GM19023 (cell line): ENCODE data around the gene ATAD2B.
"Not testable (repeated sequence)": the region's sequence is repeated elsewhere in the genome, so short reads cannot be mapped to it uniquely, and the experiment has no call there.

ENCODE experiments used
- ATAC-seq: cut with Tn5 transposase; IDR thresholded peaks from one replicate; pipeline ENCODE4 v1.9.1; 2021; ENCODE audit warnings: mild to moderate bottlenecking, moderate library complexity; ENCODE audit not compliant: unreplicated experiment

Gene ATAD2B

GRCh38 chr2:23794234-23794633 is 132.7 kb downstream of the ATAD2B start:
- ATAC-seq = no peak

DNA sequence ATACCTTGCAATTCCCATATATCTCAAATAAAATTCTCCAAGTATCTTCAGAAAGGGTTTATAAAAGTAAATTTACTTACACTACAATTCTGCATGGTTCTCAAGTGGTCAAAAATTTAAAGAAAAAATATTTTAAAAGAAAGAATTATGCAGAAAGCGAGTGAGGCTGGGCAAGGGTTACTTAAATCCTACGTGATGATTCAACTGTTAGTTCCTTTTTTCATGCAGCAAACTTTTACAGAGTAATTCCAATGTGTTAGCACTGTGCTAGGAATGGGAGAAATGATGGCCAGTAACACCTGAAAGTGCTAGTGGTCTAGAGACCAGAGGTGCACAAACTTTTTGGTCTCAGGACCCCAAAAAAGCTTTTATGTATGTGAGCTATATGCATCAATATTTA is 133.4 kb downstream of the ATAD2B start:
- ATAC-seq = no peak

GRCh38 chr2:23791030-23791429 is 135.9 kb downstream of the ATAD2B start:
- no peak for ATAC-seq

- no peak for ATAC-seq
Measured at GRCh38 chr2:23789012-23789411, 137.9 kb downstream of the ATAD2B start.

DNA sequence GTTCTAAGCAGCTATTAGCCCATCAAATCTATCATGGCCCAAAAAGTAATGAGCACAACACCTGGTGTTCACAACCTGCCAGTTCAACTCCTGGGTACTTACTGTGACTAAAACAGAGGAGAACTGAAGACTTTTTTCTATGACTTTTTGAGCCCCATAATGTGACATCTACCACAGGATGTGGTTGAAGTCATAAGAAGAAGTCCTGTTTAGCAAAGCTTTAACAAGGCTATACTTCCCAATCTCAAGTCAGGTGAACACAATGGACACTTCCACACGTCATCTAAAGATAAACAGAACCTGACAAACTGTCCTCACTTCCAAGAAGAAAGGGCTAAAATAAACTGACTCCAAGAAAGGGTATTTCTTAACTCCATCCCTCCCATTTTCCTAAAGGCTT is 138.8 kb downstream of the ATAD2B start:
- peak; percentile 63 for ATAC-seq

GRCh38 chr2:23784971-23785370 is 142.0 kb downstream of the ATAD2B start:
- no peak for ATAC-seq

DNA sequence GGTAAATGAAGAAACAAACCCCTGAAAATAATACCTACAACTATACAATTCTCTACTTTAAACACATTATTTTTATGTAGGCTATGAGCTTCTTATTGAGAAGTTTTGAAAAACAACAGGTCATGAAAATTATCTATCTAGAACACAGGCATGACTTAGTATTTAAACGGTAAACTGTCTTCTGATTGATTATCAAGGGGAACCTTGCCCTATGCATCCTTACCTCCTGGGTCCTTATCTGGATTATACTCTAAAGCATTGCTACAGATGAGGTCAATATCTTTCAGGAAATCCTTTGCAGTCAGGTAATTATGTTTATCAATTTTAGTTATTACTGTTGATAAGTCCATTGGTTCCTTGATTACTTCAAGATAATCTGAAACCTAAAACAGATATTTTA is 144.3 kb downstream of the ATAD2B start:
- ATAC-seq = no peak

DNA sequence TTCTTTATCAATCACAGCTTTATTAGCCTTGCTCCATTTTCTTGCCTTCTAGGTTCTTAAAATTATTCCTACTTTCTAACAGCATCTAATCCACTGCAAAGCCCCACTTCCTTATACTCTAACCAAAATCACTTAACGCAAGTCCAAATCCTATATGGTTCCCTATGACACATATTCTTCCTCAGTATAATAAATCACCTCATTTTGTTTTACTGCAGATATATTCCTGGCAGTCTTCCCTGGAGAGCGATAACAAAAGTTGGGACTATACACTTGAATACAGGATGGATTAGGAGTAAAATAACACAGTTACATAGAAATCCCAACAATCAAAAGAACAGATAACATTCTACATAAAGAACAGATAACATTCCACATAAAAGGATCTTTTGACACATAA is 144.8 kb downstream of the ATAD2B start:
- no peak for ATAC-seq

DNA sequence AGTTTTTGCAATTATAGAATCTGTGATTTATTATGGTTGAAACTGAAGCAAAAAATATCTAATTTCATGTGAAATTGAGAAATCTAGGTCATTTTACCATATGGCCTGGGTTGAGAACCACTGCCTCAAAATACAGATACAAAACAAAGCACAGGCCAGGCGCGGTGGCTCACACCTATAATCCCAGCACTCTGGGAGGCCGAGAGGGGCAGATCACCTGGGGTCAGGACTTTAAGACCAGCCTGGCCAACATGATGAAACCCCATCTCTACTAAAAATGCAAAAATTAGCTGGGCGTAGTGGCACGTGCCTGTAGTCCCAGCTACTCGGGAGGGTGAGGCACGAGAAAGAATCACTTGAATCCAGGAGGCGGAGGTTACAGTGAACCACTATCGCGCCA is 146.5 kb downstream of the ATAD2B start:
- not testable (repeated sequence) for ATAC-seq

DNA sequence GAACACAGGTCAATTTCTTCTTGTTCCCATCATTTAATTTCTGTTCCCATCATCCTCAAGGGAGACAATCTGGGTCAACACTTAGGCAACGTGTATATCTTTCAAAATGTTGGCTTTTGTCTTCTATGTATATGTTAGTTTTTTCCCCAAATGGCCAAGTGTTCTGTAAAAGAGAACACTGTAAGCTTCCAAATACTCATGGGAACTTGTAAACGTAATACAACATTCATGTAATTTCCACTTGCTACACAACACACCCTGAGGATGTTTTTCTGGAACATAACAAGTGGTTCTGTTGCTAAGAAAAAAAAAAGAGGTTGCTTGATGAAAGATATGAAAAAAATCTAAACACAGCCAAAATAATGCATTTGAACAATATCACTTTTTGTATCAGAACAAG is 149.1 kb downstream of the ATAD2B start:
- ATAC-seq = no peak

- ATAC-seq = no peak
Measured at GRCh38 chr2:23776021-23776420, 150.9 kb downstream of the ATAD2B start.

GRCh38 chr2:23772684-23773083 is 154.2 kb downstream of the ATAD2B start:
- no peak for ATAC-seq

- no peak for ATAC-seq
Measured at GRCh38 chr2:23772056-23772455, 154.9 kb downstream of the ATAD2B start.

DNA sequence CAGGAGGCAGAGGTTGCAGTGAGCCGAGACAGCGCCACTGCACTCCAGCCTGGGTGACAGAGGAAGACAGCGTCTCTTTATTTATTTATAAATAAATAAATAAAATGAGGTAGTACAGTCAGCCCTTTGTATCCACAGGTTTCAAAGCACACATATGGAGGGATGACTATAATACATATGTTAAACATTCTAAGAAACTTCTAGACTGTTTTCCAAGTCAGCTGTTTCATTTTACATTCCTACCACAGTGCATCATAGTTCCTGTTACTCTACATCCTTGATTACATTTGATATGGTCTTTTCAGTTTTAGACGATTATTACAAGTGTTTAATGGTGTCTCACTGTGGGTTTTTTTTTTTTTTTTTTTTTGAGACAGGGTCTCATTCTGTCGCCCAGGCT is 157.6 kb downstream of the ATAD2B start:
- no peak for ATAC-seq

DNA sequence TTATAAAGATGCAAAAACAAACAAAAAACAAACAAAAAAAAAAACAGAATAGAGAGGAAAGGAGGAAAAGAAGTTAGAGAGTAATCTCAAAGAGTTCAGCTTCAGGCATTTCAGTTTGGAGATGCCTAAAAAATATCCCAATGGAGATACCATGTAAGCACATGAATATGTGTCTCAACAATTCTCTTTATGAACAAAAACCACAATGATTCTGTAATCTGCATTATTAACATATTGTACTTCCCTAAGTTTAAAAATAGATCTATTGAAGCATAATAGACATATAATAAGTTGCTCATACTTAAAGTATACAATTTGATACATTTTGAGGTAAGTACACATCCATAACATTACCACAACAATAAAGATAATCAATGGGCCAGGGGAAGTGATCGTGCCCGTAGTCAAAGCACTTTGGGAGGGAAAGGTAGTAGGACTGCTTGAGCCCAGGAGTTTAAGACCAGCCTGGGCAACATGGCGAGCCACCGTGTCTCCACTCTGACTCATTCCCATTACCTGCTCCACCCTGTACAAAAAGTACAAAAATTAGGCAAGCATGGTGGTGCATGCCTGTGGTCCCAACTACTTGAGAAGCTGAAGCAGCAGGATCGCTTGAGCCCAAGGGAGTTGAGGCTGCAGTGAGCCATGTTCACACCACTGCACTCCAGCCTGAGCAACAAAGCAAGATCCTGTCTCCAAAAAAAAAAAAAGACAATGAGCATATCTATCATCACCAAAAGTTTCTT is 158.9 kb downstream of the ATAD2B start:
- no peak for ATAC-seq

DNA sequence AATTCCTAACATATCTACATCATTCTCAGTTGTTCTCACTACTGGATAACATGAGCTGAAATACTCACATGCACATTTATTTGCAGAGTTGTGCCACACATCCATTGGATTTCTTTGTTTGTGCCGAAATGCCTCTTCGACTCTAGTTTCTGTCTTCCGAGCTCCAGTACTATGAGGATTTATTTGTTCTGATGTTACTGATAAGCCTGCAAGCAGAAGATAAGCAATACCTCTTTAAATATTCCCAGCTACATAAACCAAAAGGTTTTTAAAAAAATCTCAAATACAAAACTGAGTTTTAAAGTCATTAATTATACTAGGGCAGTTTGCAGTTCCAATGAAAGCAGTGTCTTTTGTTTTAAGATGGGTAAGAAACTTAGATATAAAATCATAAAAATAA is 164.8 kb downstream of the ATAD2B start:
- ATAC-seq = no peak

DNA sequence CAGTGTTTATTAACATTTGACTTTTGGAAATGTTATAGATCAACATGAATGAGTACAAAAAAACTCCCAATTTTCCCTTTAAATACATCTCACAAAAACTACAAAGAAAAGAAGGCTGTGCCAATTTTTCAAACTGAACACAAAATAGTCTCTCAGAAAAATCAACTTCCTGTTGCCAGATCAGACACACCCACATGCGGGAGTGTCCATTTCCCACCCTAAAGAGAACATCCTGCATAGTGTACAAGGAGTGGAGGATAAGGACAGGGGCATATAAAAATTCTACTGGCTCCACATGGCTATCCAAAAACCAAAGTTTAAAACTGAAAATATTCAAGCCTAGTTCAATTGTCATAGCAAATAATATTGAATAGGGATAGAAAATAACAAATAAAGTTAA is 165.3 kb downstream of the ATAD2B start:
- no peak for ATAC-seq

- ATAC-seq = no peak
Measured at GRCh38 chr2:23760736-23761135, 166.2 kb downstream of the ATAD2B start.

DNA sequence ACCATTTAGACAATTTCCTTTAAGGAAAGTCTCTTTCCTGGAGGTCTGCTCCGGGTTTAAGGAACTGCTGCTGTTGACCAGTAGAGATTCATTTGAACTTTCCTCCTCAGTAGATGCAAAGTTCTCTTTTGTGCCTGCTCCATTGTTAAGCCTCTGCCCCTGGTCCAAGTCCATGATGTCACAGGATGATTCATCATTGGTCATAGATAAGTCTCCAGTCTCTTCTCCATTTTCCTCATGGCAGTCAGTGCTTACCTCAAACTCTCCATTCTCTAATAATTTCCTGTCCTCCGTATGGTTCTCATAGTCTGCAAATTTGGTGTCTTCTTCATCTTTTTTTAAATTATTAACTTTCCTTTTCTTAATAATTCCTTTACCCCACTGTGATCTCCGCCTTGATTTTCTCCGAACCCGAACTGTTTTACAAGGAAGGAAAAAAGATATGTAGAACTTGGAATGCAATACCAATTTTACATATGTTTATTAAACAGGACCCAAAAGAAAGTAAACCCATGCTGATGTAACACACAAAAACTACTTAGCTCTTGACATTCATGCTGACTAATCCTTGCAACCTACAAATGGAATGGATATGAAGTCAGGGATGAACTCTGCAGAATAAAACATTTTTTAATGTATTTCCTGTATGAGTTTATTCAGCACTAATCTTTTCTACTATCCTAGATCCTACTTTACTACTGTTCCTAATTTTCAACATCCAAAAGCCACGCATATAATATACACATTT is 169.1 kb downstream of the ATAD2B start:
- ATAC-seq = no peak

- ATAC-seq = no peak
Measured at GRCh38 chr2:23756593-23757292, 170.2 kb downstream of the ATAD2B start.

DNA sequence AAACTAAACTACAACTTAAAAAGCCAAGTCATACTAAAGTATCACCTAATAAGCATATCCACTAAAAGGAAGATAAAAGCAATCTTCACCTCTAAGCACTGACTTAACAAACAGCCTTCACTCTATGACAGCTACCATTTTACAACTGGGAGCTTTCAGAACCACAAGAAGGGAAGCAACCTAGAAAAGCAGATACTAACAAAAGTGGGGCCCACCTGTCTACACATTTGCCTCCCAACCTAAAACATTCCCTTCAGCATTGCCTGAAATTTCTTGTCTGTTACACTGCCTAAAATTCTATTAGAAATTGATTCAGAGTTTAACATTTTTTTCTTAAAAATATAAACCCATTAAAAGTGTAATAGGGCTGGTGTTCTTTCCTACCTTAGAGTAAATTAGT is 172.0 kb downstream of the ATAD2B start:
- ATAC-seq = no peak
